GM10847 (cell line): ENCODE measurements around the gene UBE3C.

Source experiments
- POLR2A ChIP-seq: IDR thresholded peaks from 2 replicates; pipeline ENCODE4 v1.6.1; 2011; ENCODE audit not compliant: insufficient read length; ENCODE audit errors: extremely low read depth

The UBE3C gene

DNA sequence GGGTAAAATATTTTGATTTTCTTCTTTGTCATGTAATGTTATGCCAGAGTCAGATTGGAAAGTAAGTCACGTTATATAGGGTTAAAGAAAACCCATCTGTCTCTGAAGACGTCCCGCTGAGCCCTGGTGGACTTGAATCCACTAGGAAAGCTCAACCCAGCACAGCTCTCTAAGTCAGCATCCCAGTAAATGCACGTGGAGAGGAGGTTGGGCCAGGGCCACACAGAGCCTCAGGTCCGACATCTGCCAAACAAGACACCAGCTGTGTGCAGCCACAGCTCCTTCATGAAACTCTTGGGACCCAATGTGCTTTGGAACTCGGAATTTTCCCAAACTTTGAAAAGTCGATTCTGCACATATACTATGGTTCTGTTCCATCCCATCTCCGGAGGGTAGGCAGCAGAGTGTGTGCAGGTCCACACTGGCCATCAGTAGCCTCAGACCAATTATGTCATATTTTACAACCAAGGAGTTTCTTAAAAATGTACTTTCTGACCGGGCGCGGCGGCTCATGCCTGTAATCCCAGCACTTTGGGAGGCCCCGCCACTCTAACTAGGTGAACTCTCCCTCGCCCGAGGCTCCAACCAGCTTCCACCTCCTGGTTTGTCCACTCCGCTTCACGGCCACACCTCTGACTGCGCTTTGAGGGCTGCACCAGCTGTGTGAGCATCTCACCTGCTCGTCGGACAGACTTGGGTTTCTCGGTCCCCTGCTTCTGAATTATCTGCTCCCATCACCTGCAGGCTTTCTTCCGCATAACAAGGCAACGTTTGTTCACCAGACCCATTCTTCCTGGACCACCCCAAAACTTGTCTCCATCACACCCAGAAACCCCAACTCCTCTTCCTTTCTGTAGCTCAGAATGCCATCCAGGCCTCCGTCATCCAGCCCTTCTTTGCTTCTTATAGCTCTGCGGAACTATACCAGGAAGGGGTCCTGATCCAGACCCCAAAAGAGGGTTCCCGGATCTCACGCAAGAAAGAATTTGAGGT, 168.4 kb downstream of the UBE3C start:
- TF ChIP-seq POLR2A: no peak

DNA sequence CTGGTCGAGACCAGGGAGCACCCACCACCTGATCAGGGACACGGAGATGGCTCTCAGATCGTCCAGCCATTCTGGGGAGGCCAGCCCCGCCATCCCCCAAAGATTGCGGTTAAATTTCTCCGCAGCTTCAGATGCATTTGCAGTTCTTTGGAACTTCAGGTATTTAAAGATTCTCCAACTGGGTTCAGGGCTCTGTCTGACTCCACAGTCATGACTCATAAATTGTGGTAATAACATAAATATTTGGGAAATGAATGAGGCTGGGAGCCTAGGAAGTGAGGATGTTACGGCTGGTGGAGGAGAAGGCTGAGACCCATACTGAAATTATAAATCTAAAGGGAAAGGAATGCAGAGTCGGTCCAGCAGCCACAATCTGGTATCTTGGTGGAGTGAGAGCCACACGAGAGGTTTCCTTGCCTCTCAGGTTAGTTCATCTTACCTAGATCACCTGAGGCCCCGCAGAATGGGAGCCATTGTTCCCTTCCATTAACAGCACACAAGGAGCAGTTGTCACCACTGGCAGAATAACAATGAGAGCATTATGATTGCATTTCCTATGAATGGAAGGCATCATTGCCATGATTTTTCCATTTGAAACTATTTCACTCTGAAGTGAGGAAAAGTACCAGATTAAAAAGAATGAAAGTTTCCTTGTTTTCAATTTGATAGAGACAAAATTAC, 171.4 kb downstream of the UBE3C start:
- no peak for TF ChIP-seq POLR2A

DNA sequence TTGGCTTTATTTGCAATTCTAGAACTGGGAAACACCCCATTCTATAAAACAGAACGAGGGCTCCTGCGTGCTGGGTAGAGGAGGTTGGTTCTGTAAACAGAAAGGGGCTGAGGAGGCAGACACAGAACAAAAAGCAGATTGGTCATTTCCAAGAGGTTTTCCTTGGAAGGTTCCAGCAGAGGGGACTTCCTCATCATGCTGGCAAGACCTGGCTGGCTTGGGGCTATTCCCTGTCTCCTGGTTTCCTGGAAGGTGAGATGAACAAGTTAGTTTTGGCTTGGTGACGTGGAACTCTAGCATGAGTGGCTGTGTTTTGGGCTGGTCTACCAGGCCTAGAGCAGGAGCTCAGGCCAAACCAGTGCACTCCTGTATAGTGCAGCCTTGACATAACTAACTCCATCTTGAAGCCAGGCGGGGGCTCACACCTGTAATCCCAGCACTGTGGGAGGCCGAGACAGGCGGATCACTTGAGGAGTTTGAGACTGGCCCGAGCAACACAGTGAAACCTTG, 172.0 kb downstream of the UBE3C start:
- TF ChIP-seq POLR2A: no peak

DNA sequence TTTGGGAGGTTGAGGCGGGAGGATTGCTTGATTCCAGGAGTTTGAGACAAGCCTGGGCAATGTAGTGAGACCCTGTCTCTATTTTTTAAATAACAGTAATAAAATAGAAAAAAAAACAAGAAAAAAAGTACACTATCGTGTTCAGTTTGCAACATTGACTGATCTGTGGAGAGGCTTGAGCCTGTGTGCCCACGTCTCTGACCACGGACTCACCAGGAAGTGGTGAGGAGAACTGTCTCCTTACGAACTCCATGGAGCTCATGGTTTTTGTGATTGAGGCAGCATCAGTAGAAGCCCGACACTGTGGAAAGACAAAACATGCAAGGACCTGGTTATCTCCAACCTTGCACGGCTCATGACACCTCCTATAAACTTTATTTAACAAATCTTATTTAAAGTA, 174.2 kb downstream of the UBE3C start:
- no peak for TF ChIP-seq POLR2A

DNA sequence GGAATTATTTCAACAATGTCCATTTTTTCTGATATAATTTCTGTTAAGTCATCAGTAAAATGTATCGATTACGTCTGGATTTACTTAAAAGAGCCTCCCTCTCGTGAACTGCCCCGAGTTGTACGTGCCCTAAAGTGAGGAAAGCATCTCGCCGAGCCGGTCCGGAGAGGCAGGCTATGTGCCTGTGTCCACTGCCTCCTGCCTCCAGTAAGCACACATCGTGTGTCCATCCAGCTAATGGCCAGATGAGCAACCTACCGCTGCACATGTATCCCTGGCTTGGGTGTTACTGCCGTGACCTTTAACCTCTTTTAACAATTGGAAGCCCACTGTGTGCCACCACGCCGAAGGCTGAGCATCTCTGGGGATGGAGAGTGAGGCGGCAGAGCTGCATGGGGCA, 174.9 kb downstream of the UBE3C start:
- TF ChIP-seq POLR2A: no peak

DNA sequence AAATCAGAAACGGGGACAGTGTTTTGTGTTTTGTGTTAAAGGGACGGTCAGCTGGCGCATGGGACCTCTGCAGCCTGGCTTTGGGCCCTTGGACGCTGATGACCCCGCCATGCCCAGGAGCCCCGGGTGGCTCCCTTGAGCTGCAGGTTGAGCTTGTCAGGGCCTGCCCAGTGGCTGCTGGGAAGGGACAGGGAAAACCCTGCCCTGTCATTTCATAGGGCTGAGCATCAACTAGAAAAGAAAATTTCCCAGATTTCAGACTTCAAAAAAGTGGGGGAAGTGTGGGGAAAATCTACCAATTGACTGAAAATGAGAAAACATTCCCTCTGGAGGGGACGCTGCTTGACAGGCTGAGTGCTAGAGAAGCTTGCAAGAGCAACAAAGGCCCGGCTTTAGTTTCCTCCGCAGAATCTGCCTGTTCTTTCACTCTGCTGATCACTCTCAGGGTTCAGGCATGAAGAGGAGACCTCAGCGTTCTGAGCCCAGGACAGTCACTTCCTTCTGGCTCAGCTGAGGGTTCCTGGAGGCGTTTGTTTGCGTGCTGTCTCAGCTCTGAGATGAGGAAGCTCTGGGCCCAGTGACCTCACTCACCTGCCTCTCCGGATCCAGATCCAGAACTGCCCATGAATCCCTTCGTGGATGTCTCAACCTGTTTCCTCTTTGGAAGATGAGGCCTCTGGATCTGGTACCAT, 179.4 kb downstream of the UBE3C start:
- TF ChIP-seq POLR2A: no peak
